HG03432 (cell line): ENCODE results near the gene LGALS1.
A peak's percentile ranks its signal among the peaks of the same experiment; 100 is the strongest.

Experiments
- ATAC-seq: cut with Tn5 transposase; IDR thresholded peaks from one replicate; pipeline ENCODE4 v1.9.1; 2021; ENCODE audit warnings: mild to moderate bottlenecking, moderate library complexity; ENCODE audit not compliant: unreplicated experiment

Gene LGALS1

GRCh38 chr22:37661160-37661924 is 14.1 kb upstream of the LGALS1 start:
- ATAC-seq: no peak

GRCh38 chr22:37662039-37662438 is 13.4 kb upstream of the LGALS1 start:
- no peak for ATAC-seq

- no peak for ATAC-seq
These were observed 11.8 kb upstream of the LGALS1 start for GRCh38 chr22:37663521-37664140.

GRCh38 chr22:37664249-37665101 is 11.0 kb upstream of the LGALS1 start:
- ATAC-seq: no peak

- no peak for ATAC-seq
These were observed 9.9 kb upstream of the LGALS1 start for GRCh38 chr22:37665487-37665886.

- ATAC-seq: no peak
These were observed 5.8 kb upstream of the LGALS1 start for GRCh38 chr22:37669586-37669985.

- ATAC-seq: no peak
These were observed 3.1 kb upstream of the LGALS1 start for GRCh38 chr22:37672206-37672919.

- no peak for ATAC-seq
These were observed 2.4 kb upstream of the LGALS1 start for GRCh38 chr22:37672920-37673455.

GRCh38 chr22:37674248-37674647 is 1.2 kb upstream of the LGALS1 start:
- ATAC-seq: no peak

- ATAC-seq: no peak
These were observed 697 bp downstream of the LGALS1 start for GRCh38 chr22:37675930-37676735.

- ATAC-seq: peak; percentile 51
These were observed 1.5 kb downstream of the LGALS1 start for GRCh38 chr22:37676736-37677492.

GRCh38 chr22:37677493-37677974 is 2.1 kb downstream of the LGALS1 start:
- ATAC-seq: peak; percentile 2

GRCh38 chr22:37678372-37678771 is 2.9 kb downstream of the LGALS1 start:
- no peak for ATAC-seq

GRCh38 chr22:37679670-37680069 is 4.2 kb downstream of the LGALS1 start:
- ATAC-seq: no peak

- ATAC-seq: no peak
These were observed 4.9 kb downstream of the LGALS1 start for GRCh38 chr22:37680191-37680851.

GRCh38 chr22:37681001-37681424 is 5.6 kb downstream of the LGALS1 start:
- no peak for ATAC-seq

- no peak for ATAC-seq
These were observed 6.2 kb downstream of the LGALS1 start for GRCh38 chr22:37681556-37682049.
